NCI-H526 treated with DMSO at 0.1 percent for 48 hours (cell line): ENCODE data around the gene CD69.
A peak's percentile ranks its signal among the peaks of the same experiment; 100 is the strongest.

ENCODE experiments used
- DNase-seq: peaks from one replicate; lab custom pipeline; 2025; lab: John Stamatoyannopoulos, UW

CD69 gene

GRCh38 chr12:9760699-9761418 is at the start of gene CD69:
CD69 (minus strand) TSS chr12:9760901; CDS start chr12:9760820, 81 bp downstream.
- DNase-seq, result peak; percentile 69

GRCh38 chr12:9809866-9810265 is 49.2 kb upstream of the CD69 start:
- no peak for DNase-seq

- DNase-seq, result no peak
Measured at GRCh38 chr12:9809338-9809737, 48.6 kb upstream of the CD69 start.

GRCh38 chr12:9808504-9808903 is 47.8 kb upstream of the CD69 start:
- no peak for DNase-seq

DNA sequence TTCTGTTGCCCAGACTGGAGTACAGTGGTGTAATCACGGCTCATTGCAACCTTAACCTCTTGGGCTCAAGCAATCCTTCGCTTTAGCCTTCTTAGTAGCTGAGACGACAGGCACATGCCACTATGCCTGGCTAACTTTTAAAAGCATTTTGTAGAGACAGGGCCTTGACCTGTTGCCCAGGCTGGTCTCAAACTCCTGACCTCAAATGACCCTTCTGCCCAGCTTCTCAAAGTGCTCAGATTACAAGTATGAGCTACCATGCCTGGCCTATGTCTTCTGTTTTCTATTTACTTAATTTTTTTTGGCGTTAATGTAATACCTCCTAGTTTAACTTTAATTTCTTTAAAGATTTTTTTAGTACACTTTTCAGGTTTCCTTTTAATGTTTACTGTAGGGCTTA is 46.0 kb upstream of the CD69 start:
- no peak for DNase-seq

GRCh38 chr12:9805883-9806282 is 45.2 kb upstream of the CD69 start:
- no peak for DNase-seq

- DNase-seq, result no peak
Measured at GRCh38 chr12:9799961-9800360, 39.3 kb upstream of the CD69 start.

GRCh38 chr12:9797722-9798619 is 37.3 kb upstream of the CD69 start:
- DNase-seq, result peak; percentile 83

- DNase-seq, result no peak
Measured at GRCh38 chr12:9796971-9797370, 36.3 kb upstream of the CD69 start.

GRCh38 chr12:9796346-9796745 is 35.6 kb upstream of the CD69 start:
- no peak for DNase-seq

- no peak for DNase-seq
Measured at GRCh38 chr12:9795945-9796344, 35.2 kb upstream of the CD69 start.

GRCh38 chr12:9794484-9795093 is 33.9 kb upstream of the CD69 start:
- DNase-seq, result no peak

DNA sequence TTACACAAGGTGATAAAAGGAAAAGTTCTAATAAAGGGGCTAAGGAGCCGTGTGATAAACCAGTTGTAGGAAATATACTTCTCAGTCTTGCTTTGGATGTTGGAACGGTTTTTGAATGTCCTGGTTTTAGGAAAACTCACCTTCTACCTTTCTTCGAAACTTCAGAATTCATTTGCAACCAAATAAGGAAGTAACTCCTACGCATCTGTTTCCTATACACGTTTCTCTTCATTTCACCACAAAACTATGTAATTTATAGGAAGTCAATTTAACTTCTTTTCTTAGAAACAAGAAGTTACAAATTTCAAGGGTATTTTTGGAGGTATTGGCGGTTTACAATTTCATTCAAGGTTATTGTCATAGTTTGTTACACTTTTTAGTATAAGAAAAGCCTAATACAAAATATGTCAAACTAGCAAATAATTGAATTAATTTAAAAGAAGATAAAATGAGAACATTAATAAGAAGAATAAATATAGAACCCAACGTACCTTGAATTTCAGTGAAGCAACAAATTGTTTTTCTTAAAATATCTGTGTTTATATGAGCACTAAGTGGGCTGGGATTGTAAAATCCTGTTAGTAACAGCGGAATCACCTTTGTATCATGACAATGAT is 33.2 kb upstream of the CD69 start:
- no peak for DNase-seq

GRCh38 chr12:9792961-9793617 is 32.4 kb upstream of the CD69 start:
- no peak for DNase-seq

DNA sequence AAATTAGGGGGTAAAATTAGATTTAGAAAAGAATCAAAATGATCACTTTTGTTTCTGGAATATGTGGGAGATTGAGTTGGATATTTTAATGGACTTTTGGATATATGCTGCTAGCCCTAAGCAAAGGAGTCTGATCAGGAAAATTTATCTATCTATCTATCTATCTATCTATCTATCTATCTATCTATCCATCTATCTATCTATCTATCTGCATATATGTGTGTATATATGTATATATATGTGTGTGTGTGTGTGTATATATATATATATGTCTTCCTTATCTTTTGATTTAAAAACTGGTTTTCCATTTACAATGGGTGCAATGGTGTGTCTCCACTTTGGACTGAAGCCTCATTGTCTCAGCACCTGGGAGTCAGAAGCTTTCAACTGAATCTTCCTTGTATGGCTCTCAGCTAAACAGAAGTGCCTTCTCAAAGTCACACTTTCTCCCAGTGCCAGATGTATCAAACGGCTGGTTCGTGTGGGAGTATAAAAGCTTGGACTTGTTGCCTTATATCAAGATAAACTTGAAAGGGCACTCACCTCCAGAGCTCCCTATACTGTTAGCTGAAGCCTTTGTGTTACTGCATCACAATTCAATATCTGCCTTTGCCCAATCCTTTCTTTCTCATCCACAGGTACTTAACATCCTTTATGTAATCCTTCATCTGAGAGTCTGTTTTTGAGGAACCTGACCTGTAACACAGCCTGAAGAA is 31.6 kb upstream of the CD69 start:
- no peak for DNase-seq

DNA sequence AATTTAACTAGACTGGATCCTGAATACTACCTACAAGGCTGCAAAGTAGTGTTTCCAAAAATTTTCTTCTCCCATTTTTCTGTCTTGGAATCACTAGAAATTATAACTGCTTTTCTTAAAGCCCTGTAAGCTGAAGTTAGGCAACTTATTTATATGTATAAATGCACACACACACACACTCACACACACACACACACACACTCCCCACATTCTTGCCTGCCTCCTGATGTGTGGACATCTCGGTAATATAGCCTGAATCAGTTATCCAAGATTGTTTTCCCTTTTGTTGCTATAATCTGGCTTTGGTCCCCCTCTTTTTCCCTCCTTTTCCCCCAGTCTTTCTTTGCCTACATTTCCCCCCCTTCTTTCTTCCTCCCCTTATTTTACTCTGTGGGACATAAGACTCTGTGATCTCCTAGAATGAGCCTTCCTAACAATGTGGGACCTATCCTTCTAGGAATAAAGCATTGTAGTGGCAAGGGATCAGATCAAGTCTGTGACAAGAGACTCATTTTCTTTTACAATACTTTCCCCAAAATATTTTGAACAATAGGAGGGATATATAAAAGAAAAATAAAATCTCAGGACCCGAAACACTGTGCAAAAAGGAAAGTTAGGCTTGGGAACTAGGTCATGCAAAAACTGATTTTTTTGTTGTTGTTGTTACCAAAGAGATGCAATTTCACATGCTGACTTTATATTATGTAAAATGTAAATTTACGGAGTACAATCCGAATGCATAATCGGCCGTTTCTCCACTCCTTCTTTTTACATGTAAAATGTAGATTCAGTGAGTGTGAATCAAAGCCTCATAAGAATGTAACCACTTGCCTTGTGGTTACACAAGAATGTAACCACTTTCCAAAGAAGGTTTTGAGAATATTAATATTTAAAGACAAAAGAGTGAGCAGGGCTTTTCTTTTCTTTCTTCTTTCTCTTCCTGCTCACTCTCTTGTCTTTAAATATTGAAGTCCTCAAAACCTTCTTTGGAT is 26.3 kb upstream of the CD69 start:
- no peak for DNase-seq

GRCh38 chr12:9784816-9785215 is 24.1 kb upstream of the CD69 start:
- DNase-seq, result no peak

GRCh38 chr12:9784326-9784725 is 23.6 kb upstream of the CD69 start:
- DNase-seq, result no peak

DNA sequence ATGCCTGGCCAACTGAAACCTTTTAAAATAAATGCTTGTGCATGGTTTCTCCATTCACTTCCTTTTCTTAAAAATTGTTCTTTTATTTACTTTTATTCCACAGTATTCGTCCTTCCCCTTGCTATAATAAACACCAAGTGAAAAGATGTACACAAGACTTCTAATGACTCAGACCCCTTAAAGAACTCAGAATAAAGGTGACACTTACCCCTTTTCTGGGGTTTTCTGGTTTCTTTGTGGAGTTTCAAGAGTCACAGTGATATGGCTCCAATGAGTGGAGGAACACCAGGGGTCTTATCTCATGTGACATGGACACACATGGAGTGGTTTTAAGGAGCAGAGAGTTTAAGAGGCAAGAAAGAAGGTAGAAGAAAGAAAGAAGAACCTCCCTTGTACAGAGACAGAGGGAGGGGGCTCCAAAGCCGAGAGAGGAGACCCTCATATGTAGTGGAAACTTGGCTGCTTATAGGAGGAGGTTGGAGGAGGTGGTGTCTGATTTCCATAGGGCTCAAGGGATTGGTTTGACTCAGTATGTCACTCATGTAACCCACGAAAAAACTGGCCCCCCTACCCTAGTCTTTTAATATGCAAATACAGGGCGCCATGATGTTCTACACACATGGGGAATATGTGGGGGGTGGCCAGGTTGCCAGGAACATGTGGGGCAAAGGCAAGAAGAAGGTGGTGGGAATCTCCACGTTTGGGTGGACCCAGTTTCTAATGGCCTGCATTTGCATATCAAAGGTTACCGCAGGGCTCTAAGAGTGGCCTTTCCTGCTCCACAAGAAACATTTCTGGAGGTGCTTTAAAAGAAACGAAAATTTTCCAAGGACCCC is 22.1 kb upstream of the CD69 start:
- DNase-seq, result no peak
